Measurements from ENCODE around the gene USP49. TPM values are rescaled to one million over a fixed set of nuclear protein-coding genes. Genes with fewer than 3 reads are reported as not detected.
A peak's percentile ranks its signal among the peaks of the same experiment; 100 is the strongest.

USP49 gene
- total and polyA plus RNA-seq, 2 of the 13 experiments (the other 11 are each of a cell fraction or from before 2014, with no cell fraction given) = 2.9 to 4.3 TPM

GRCh38 chr6:41877051-41877680 is 18.0 kb downstream of the USP49 start (continued):
- TF ChIP-seq YY1 (IDR thresholded peaks at IDR 0.05; ENCODE audit: insufficient read depth, insufficient replicate concordance, low read depth, low read length) = no peak
- no peak for TF ChIP-seq BRD4 (CRISPR knock-in tag; IDR thresholded peaks at IDR 0.05)
- TF ChIP-seq FOXA1 (IDR thresholded peaks at IDR 0.05) = peak; percentile 79
- peak; percentile 40; the same call in 1 of the 2 replicates for TF ChIP-seq FOXA1 (CRISPR knock-in tag; IDR thresholded peaks at IDR 0.05)
- TF ChIP-seq SNAPC2 (CRISPR knock-in tag; IDR thresholded peaks at IDR 0.05) = no peak
- TF ChIP-seq ZBTB20 (CRISPR knock-in tag; IDR thresholded peaks at IDR 0.05; ENCODE audit: borderline replicate concordance, low read depth) = peak; percentile 42; the same call in 1 of the 2 replicates
- no peak for TF ChIP-seq MEIS1 (CRISPR knock-in tag; IDR thresholded peaks at IDR 0.05; ENCODE audit: borderline replicate concordance)
- TF ChIP-seq ZNF407 (CRISPR knock-in tag; IDR thresholded peaks at IDR 0.05; ENCODE audit: not compliant biosample characterization) = no peak
- no peak for TF ChIP-seq ZBTB7B (CRISPR knock-in tag; IDR thresholded peaks at IDR 0.05)
- no peak for TF ChIP-seq ZNF280D (CRISPR knock-in tag; IDR thresholded peaks at IDR 0.05)
- no peak for TF ChIP-seq MED8 (CRISPR knock-in tag; IDR thresholded peaks at IDR 0.05; ENCODE audit: insufficient replicate concordance)
- 0 out of 2 replicates have a peak, but pooled peaks have one; percentile 41 for TF ChIP-seq FOXP1 (IDR thresholded peaks at IDR 0.05)
- TF ChIP-seq FOXP1 (CRISPR knock-in tag; IDR thresholded peaks at IDR 0.05) = peak; percentile 50; the same call in 1 of the 2 replicates
- 0 out of 2 replicates have a peak, but pooled peaks have one; percentile 15 for TF ChIP-seq FOXA3 (CRISPR knock-in tag; IDR thresholded peaks at IDR 0.05)
- peak; percentile 66 for TF ChIP-seq CEBPB (IDR thresholded peaks at IDR 0.05; ENCODE audit: borderline replicate concordance, low read depth, low read length)
